WERI-Rb-1 (cell line): ENCODE data around the gene STXBP5.

Experiments used
- DNase-seq: peaks from one replicate; pipeline ENCODE4 v3.0.0-alpha.2; 2020
- H3K27ac ChIP-seq: fragments of 250-450 bp; sonication (Bioruptor Pico); 2 replicates; pipeline ENCODE4 v1.5.1; 2020; ENCODE audit warnings: mild to moderate bottlenecking, moderate library complexity
- H3K27me3 ChIP-seq: fragments of 250-450 bp; sonication (Bioruptor Pico); 2 replicates; pipeline ENCODE4 v1.5.1; 2021; ENCODE audit warnings: mild to moderate bottlenecking, low read depth, moderate library complexity; ENCODE audit not compliant: insufficient read depth, severe bottlenecking
- H3K36me3 ChIP-seq: fragments of 250-450 bp; sonication (Bioruptor Pico); 2 replicates; pipeline ENCODE4 v1.5.1; 2020; ENCODE audit warnings: mild to moderate bottlenecking, moderate library complexity
- H3K4me3 ChIP-seq: 2 replicates; pipeline ENCODE4 v1.5.1; 2011; ENCODE audit warnings: low read depth, mild to moderate bottlenecking, control low read depth, low read length
- H3K9me3 ChIP-seq: fragments of 250-450 bp; sonication (Bioruptor Pico); 2 replicates; pipeline ENCODE4 v1.5.1; 2021; ENCODE audit warnings: mild to moderate bottlenecking, moderate library complexity; ENCODE audit not compliant: severe bottlenecking
- TF ChIP-seq, protein P1 (sequence below): IDR thresholded peaks from 2 replicates; pipeline ENCODE4 v1.5.1; 2011; ENCODE audit warnings: low read depth, mild to moderate bottlenecking, control low read depth, inconsistent platforms, low read length

Gene STXBP5

GRCh38 chr6:147207837-147208754, 3.9 kb downstream of the STXBP5 start:
- H3K4me3 ChIP-seq = no peak overlapping the region
- H3K27me3 ChIP-seq = no peaks in the 10 kb centered on the region
- TF ChIP-seq, protein P1, sequence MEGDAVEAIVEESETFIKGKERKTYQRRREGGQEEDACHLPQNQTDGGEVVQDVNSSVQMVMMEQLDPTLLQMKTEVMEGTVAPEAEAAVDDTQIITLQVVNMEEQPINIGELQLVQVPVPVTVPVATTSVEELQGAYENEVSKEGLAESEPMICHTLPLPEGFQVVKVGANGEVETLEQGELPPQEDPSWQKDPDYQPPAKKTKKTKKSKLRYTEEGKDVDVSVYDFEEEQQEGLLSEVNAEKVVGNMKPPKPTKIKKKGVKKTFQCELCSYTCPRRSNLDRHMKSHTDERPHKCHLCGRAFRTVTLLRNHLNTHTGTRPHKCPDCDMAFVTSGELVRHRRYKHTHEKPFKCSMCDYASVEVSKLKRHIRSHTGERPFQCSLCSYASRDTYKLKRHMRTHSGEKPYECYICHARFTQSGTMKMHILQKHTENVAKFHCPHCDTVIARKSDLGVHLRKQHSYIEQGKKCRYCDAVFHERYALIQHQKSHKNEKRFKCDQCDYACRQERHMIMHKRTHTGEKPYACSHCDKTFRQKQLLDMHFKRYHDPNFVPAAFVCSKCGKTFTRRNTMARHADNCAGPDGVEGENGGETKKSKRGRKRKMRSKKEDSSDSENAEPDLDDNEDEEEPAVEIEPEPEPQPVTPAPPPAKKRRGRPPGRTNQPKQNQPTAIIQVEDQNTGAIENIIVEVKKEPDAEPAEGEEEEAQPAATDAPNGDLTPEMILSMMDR = no peak
- no peaks in the 10 kb centered on the region for H3K36me3 ChIP-seq
- no peaks in the 10 kb centered on the region for H3K9me3 ChIP-seq
- no peak overlapping the region for H3K27ac ChIP-seq
- DNase-seq = no peak

DNA sequence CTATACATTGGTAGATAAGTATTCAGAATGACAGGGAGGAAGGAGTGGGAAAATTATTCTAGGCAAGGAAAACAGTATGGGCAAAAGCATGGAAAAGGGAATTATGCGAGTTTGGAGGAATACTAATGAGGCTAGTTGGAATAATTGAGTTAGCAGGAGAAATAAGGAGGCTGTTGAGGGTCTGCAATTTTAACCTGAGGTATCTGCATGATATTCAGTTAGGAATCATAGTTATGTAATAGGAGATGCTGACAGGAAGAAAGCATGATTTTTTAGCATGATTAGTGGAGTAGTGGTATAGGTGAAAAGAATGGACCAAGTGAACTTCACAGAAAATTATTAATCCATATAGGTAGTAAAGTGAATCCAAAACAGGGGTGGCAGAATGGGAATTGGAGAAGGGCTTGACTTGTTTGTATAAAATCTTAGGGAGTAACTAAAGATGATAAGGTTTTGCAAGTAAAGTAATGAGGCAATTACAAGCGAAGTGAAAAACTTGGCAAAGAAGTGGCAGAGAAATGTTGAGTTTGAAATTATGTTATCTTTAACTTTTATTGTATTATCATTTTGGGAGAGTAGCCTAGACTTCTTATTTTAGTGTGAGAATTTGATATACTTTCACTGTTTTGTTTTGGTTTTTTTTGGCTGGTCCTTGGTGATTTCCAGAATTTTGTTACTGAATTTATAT, 5.7 kb downstream of the STXBP5 start:
- DNase-seq = no peak
- H3K27ac ChIP-seq = no peak overlapping the region
- no peak overlapping the region for H3K4me3 ChIP-seq
- H3K36me3 ChIP-seq = no peaks in the 10 kb centered on the region
- H3K9me3 ChIP-seq = no peaks in the 10 kb centered on the region
- H3K27me3 ChIP-seq = no peaks in the 10 kb centered on the region
- TF ChIP-seq, protein P1 = no peak

- H3K4me3 ChIP-seq = no peak overlapping the region
- DNase-seq = no peak
- H3K36me3 ChIP-seq = no peaks in the 10 kb centered on the region
- TF ChIP-seq, protein P1 = no peak
- H3K27ac ChIP-seq = no peak overlapping the region
- H3K27me3 ChIP-seq = no peaks in the 10 kb centered on the region
- no peaks in the 10 kb centered on the region for H3K9me3 ChIP-seq
These were observed 7.1 kb downstream of the STXBP5 start for GRCh38 chr6:147211349-147211748.

DNA sequence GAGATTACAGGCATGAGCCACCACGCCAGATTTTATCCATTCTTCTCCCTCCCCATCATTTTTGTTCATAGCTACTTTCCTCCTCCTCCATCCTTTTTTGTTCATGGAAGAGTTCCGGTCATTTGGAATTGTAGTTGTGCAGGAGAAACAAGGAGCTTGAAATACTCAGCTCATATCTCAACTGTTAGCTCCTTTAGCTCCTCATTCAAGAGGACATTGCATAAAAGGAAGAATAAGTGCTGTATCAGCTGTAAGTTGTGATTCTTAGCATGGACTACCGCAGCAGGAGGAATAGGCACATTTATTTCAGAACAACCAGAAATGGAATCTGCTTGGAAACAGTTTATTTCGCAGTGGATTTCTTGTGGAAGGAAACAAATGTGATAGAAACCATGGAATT, 7.6 kb downstream of the STXBP5 start:
- H3K4me3 ChIP-seq = no peak overlapping the region

DNA sequence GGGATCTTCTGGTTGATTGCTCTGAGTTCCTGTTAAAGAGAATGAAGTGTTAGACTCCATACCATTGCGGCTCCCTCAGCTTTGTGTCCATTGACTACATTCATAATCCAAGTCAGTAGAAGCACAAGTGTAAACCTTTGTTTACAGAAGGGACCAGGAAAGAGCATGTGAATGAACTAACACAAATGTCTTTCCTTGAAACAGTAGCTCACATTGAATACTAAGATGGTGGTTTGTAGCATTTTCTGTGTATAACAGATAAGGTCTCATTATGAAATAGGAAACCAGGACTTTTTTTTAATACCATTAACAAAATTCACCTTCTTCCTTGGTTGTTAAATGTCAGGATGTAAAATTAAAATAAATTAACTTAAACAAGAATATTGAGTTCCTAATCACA, 8.4 kb downstream of the STXBP5 start:
- DNase-seq = no peak
- H3K27ac ChIP-seq = no peak overlapping the region
- no peaks in the 10 kb centered on the region for H3K27me3 ChIP-seq
- TF ChIP-seq, protein P1 = no peak
- no peaks in the 10 kb centered on the region for H3K9me3 ChIP-seq
- H3K36me3 ChIP-seq = no peaks in the 10 kb centered on the region
- H3K4me3 ChIP-seq = no peak overlapping the region

More for the DNA sequence above, 7.6 kb downstream of the STXBP5 start:
- TF ChIP-seq, protein P1 = no peak
- no peak for DNase-seq
- no peaks in the 10 kb centered on the region for H3K27me3 ChIP-seq
- no peak overlapping the region for H3K27ac ChIP-seq
- no peaks in the 10 kb centered on the region for H3K9me3 ChIP-seq
- no peaks in the 10 kb centered on the region for H3K36me3 ChIP-seq
